DLD1 (cell line): ENCODE data around the gene OLFML2A.

Experiments
- in situ Hi-C: cut with HindIII; loops from 2 replicates; pipeline ENCODE4 v1.10.0; 2017; ENCODE audit warnings: low sequenced_read_pairs

Gene OLFML2A

DNA sequence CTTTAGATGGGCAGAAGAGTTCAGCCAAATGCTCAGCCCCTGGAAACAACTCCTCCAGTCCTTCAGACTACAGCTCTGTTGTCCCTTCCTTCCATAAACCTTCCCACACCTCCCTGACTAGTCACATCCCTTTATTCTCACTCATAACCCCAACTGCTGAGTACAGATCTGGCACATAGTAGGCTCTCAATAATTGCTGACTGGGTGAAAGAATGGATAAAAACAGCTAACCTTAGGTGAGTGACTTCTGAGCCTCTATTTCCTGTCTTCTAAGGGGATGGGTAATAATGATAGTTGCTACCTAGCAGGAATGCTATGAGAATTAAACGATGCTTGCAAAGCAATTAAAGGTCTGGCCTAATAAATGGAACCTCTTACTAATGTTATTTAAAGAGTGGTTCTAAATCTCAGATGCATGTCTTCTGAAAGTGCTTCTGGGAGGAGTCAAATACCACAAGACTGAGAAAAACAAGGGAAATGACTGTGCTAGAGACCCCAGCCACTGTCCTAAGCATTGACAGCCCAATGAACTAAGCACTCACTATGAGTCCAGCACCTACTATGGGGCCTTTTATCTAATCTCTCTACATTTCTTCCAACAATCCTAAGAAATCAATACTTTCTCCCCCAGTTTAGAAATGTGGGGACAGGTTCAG is 3.3 kb upstream of the OLFML2A start:
- in situ Hi-C loops, result loop anchor here (25.0 kb wide), 1 partner anchor 114 kb away; no protein-coding TSS in a partner anchor

DNA sequence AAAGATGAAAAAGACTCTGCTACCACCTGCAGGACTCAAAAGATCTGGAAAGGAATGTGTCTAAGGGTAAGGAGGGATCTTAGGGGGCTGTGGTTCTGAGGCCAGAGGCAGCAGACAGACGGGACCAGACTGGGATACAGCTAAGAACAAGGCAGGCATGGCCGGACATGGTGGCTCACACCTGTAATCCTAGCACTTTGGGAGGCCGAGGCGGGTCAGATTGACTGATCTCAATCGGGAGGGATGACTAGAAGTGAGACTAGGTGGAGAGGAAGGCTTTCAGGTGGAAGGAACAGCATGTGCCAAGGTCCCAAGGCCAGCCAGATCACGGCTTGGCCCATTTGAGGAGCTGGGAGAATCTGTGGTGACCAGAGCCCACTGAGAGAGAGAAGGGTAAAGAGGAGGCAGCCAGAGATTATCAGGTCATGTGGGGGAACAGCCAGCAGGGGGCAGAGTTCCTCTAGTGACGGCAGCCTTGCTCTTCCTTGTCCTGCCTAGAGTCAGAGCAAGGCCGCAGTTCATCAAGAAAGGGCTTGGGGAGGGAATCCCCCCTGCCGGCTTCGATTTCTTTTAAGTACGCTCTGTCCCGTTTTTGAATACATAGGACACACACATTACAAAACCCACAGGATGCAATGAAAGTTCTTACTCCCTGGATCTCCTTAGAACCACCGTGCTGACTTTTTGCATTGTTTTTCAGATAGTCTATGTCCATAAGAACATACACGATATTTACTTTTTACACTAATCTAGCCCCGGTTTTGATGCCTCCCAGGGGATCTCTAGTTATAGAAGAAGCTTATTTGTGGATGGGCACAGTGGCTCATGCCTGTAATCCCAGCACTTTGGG is 2.6 kb upstream of the OLFML2A start:
- in situ Hi-C loops, result loop anchor here (25.0 kb wide), 1 partner anchor 113 kb away; no protein-coding TSS in a partner anchor

DNA sequence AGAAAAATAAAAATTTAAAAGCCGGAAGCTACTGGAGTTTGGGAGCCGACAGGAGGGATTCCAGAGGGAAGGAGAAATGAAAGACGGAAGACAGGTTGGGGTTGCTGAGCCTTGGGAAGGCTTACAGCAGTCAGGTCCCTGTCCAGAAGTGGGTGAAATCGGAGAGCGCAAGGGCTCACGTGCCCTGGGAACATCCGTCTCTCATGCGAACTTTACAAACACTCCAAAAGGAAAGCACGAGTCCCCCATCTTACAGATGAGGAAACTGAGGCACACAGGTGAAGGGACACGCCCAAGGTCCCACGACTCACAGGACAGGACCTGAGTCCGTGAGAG is 347 bp upstream of the OLFML2A start:
- in situ Hi-C loops, result no loop called here

DNA sequence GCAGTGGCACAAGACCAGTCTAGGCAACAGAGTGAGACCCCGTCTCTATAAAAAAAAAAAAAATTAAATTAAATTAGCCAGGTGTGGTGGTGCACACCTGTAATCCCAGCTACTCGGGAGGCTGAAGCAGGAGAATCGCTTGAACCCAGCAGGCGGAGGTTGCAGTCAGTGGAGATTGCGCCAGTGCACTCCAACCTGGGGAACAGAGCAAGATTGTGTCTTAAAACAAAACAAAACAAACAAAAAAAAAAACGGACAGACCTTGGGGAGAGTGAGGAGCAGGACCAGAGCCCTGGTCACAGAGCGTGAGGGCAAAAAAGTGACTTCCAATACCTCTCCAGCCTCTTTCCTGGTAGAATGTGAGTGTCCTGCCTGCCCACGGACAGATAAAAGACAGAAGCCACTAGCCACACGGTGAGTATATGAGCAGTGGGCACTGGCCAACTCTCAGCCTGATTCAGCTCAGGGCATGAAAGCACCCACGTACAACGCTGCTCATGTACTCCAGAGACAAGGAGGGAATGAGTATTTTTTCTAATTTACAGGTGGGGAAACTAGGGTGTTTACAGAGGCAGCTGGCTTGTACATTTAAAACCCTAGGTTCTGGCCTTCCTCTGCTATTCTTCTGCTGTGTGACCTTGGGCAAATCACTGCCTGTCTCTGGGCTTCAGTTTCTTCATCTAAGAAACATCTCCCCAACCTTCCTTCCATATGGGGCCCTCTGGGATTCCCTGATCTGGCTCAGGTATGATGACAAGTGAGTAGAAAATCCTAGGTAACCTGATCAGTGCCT is 1.8 kb downstream of the OLFML2A start:
- in situ Hi-C loops, result no loop called here

DNA sequence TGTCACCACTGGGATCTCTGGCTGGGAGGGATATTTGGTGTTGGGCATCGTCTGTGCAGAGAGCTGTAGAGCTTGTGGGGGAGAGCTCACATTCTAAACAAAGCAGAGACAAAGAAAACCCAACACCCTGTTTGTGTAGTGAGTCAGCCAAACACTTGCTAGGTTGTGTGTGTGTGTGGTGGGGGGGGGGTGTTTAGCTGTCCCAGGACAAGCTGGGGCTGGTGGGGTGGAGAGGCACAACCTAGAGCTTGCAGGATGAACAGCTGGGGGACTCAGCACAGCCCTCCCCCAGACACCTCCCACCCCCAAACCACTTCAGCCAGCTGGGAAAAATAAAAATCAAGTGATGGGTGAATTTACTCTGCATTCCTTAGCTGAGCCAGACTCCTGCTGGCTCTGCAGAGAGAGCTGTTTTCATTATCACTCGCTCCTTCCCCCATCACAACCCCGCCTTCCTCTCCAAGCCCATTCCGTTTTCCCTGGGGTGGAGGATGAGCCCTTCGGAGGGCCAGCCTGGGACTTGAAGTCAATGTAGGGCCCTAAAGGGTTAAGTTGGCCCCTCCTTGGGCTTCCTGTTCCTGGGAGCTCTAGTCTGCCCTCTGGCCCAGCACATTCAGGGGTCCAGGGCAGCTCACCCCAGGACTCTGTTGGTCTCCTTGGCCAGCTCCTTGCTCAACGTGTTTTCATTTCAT is 2.6 kb downstream of the OLFML2A start:
- in situ Hi-C loops, result no loop called here

DNA sequence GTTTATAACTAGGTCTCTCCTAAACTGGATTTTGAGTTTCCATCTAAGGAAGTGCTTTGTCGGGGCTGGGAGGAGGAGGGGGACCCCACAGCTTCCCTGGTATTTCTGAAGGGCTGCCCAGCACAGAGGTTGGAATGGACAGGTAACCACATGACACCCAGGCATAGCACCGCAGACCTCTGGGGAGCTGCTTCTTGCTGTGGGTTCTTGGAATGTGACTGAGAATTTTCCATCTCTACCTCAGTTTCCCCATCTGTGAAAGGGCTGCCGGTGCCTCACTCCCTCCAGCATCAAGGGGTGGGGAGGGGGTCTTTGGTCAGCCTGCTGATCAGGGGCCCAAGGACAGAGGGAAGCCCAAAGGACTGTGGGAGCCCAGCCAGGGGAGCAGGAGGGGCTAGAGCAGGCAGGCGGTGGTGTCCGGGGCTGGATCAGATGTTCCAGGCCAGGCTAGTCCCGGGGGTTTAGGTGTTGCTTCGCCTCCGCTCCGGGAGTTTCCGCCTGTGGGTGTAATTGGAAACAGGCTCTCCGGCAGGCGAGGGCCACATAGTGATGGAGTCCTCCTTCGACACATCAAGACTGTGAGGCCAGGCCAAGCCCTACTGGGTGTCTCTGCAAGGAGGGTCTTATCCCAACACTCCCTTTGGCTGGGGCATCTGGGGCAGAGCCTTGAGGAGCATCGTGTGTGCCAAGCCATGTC is 3.3 kb downstream of the OLFML2A start:
- in situ Hi-C loops, result no loop called here

DNA sequence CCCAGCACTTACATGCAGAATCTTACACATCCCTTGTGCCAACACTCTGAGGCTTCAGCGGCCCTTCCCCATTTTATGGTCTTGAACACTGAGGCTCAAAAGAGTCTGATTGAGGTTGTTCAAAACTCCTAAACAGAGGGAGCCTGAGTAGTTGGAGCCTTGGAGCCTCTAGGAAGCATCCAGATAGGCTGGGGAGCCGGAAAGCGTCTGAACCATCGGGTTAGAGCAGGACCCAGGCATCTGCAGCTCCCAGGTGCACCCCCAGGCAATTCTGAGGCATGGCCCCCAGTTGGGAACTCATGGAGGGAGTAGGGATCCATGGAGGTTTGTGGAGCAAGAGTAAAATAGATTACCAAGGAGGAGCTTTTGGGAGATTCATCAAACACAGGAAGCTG is 3.8 kb downstream of the OLFML2A start:
- in situ Hi-C loops, result no loop called here

DNA sequence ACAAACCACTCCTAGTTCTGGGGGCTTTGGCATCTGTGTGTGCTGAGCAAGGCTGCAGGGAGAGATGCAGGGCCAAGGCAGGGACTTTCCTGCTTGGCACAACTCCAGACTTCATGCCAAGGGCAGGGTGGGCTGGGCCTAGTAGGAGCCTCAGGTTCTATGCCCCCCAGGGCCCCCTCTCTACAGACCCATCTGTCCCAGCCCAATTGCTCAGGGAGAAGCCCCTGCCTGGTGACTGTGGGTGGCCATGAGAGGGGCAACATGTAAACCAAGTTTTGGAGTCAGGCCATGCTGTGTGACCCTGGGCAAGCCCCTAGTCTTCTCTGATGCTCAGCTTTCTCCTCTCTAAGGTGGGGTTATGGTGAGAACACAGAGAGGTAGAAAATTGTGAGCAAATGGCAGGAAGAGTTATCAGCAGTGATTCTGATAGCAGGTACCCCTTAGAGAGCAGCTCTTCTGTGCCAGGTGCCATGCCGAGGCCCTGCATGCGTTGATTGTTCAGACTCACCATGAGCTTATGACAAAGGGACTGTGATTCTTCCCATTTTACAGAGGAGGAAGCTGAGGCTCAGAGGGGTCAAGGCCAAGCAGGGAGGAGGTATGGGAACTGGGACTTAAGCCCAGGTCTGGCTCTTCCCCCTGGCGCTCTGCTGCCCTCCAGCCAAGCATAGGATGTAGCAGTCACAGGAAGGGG is 5.2 kb downstream of the OLFML2A start:
- in situ Hi-C loops, result no loop called here

DNA sequence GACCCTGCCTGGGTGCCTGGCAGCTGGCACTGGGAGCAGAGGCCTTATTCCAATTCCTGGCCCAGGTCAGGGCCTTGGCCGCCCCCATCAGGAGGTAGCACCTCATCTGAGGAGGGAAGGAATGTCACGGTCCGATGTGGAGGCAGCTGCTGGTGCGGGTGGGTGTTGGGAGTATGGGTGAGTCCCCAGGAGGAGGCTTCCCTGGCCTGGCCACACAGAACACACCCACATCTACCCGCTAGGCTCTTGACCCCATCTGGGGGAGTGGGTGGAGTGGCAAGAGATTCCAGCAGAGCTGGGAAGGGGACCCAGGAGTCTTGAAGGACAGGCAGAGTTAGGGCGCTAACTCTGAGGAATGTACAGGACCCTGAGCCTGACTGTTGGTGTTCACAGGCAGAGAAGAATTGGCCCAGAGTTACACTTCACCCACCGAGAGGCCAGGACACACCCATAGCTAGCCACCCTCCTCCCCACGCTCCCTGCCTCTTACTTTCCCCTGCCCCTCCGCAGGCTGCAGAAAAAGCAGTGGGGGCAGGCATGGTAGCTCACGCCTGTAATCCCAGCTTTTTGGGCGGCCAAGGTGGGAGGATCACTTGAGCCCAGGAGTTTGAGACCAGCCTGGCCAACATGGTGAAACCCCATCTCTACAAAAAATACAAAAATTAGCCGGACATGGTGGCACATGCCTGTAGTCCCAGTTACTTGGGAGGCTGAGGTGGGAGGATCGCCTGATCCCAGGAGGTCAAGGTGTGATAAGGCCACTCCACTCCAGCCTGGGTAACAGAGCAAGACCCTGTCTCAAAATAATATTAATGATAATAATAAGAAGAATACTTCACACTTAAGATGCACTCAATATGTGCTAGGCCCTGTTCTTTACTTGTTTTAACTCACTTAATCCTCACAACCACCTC is 6.0 kb downstream of the OLFML2A start:
- in situ Hi-C loops, result no loop called here

DNA sequence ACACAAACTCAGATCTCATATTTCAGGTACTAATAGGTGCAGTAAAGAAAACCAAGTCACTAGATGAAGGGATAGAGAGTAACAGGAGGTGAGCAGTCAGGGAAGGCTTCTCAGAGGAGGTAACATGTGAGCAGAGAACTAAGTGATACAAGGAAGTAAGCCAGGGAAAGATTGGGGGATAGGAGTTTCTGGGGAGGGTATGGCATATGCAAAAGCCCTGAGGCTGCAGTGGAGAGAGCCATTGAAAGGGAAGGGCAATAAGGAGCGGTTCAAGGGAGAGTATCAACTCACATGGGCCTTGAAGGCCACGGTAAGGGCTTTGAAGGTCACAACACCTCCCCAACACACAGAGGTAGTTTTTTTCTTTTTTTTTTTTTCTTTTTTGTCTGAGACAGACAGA is 6.9 kb downstream of the OLFML2A start:
- in situ Hi-C loops, result no loop called here

DNA sequence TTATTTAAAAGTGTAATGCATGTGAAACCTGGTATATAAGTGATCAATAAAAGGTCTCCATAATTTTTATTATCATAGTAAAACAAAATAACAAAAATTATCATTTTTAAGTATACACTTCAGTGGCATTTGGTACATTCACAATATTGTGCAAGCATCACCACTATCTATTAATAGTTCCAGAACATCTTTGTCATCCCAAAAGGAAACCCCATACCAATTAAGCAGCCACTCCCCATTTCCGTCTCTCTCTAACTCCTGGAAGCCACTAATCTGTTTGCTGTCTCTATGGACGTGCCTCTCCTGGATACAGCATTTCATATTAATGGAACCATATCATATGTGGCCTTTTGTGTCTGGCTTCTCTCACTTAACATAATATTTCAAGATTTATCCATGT is 7.6 kb downstream of the OLFML2A start:
- in situ Hi-C loops, result no loop called here

DNA sequence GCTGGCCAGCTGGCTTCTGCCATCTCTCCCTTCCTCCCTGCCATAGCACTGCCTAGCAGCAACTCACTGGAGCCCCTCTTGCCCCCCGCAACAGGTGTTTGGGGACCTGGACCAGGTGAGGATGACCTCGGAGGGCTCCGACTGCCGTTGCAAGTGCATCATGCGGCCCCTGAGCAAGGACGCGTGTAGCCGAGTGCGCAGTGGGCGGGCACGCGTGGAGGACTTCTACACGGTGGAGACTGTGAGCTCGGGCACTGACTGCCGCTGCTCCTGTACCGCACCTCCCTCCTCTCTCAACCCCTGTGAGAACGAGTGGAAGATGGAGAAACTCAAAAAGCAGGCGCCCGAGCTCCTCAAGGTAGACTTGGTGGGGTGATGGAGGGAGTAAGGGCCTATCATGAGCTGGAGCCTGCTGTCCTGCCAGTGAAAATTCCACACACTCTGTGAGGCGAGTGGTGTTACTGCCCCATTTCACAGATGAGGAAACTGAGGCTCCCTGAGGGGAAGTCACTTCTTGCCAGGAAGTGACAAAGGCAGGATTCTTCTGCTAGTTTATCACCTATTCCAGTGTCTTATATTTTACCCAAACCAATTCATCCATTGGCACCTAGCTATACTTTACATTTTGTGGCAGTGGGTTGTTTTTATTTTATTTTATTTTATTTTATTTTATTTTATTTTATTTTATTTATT is 10.1 kb downstream of the OLFML2A start:
- in situ Hi-C loops, result no loop called here

DNA sequence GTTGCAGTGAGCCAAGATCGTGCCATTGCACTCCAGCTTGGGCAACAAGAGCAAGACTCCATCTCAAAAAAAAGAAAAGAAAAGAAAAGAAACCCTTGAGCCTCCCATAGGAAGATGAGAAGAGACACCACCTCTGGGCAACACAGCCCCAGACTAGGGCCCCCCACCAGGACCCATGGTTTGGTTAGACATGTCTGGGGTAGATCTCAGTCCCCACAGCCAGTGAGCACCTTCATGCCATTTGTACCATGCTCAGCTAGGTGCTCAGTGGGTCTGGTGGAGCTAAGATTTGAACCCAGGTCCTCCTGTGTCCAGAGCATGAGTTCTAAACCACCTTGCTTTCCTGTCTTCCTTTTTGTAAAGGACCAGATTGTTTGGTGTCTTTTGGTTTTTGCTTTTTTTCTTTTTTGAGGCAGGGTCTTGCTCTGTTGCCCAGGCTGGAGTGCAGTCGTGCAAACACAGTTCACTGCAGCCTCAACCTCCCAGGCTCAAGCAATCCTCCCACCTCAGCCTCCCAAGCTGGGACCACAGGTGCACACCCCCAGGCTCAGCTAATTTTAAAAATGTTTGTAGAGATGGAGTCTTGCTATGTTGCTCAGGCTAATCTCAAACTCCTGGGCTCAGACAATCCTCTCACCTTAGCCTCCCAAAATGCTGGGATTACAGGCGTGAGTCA is 11.7 kb downstream of the OLFML2A start:
- in situ Hi-C loops, result no loop called here

DNA sequence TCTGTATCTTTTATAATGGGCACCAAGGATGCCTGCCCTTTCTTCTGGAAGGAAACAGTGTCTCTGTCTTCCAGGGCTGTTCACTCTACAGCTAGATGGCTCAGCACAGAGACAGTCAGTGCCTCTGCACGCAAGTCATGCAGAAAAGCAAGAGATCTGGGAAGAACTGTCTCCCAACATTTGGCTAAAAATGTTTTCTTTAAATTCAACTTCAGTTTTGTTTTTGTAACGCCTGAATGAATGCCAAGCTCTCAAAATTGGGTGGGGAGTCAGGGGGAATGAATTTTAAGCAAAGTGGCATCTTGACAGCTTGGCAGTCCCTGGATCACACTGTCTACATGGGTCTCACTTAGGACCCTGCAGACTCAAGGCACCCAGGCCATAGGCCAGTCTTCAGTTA is 12.6 kb downstream of the OLFML2A start:
- in situ Hi-C loops, result no loop called here

DNA sequence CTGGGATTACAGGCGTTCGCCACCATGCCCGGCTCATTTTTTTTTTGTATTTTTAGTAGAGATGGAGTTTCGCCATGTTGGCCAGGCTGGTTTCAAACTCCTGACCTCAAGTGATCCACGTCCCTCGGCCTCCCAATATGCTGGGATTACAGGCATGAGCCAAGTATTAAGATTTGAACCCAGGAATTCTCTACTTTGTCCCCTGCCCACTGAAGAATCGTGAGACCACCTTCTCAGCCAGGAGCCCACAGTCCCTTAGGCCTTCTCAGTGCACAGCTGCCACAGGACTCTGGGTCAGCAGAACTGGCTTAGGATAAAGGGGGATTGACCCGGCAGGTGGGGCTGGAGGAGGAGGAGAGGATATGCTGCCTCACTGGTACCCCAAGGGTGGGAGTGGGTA is 13.4 kb downstream of the OLFML2A start:
- in situ Hi-C loops, result no loop called here

DNA sequence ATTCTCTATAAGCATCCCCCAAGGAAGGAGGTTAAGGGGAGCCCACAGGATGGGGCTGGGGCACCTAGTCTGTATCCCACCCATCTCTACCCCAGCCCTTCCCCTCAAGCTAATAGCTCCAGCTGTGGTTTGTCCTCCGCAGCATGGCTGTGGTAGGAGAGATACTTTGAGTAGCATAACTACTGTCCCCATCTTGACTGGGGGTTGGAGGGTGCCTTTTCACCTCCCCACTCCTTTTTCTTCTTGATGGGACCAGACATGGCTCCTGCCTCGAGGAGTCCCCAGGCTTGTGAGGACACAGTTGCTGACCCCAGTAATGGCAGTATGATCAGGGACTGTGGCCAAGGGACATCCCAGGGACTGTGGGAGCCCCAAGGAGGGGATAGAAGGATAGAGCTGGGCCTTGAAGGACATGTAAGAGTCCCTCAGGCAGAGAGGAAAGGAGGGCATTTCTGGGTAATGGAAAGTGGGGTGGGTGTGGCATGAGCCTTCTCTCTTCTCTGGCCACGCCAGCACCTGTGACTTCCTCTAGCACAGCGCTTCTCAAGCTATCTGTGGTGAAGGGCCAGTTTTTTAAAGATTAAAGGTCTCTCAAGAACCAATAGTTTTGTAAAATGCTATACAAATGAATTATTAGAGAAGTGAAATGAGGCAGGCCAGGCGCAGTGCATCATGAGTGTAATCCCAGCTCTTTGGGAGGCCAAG is 14.0 kb downstream of the OLFML2A start:
- in situ Hi-C loops, result no loop called here
